A549 treated with dexamethasone at 1 μM for 4 hours (cell line): ENCODE data around the gene CENPH. TPM values are rescaled to one million over a fixed set of nuclear protein-coding genes. Genes with fewer than 3 reads are reported as not detected.

Source experiments
- total RNA-seq: library from RNA; stranded (reverse); fragments of 200-300 nt; extraction: Qiagen RNA extraction; gene quantifications from 5 replicates; pipeline ENCODE4 v1.2.3, GENCODE V29; 2022

The CENPH gene, protein sequence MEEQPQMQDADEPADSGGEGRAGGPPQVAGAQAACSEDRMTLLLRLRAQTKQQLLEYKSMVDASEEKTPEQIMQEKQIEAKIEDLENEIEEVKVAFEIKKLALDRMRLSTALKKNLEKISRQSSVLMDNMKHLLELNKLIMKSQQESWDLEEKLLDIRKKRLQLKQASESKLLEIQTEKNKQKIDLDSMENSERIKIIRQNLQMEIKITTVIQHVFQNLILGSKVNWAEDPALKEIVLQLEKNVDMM
- total RNA-seq: 24.9 to 30.2 TPM (median 27.6 TPM) in 5 replicates

DNA sequence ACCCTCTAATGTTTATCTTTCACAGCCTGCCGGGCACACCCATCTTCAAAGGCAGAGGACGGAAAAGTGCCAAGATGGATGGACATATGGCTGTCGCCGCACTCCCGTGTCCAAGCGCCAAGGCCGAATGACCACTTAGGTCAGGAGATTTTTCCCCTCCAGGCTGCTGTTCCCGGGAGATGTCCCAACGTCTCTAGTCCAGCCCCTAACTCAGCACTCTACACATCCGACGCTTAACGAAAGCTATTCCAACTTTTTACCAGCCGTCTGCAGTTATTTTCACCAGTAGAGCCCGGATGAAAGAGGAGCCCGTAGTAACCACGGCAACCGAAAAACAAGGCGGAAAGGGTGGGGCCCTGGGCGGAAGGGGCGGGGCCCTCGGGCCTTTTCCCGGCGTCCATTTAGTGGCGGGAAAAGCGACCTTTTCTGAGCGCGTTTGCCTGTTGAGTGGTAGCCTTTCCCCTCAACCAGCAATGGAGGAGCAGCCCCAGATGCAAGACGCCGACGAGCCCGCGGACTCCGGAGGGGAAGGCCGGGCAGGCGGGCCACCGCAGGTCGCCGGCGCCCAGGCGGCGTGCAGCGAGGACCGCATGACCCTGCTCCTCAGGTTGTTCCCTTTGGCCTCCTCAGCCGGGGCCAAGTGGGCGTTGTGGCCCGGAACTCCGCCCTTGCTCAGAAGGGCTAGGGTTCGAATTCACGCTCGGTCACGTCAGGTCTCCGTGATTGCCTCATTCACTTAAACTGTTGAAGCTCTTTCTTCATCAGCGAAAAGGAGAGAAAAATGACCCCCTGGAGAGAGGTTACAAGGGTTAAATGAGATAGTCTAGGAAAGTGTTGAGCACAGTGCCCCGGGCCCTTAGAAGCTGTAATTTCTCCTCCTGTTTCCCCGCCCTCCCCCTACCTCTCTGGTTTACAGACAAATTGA lies at the start of gene CENPH:
CENPH (plus strand) TSS at position 422 of the 925 bp plus-strand sequence; CDS start at position 474, 52 bp downstream.

DNA sequence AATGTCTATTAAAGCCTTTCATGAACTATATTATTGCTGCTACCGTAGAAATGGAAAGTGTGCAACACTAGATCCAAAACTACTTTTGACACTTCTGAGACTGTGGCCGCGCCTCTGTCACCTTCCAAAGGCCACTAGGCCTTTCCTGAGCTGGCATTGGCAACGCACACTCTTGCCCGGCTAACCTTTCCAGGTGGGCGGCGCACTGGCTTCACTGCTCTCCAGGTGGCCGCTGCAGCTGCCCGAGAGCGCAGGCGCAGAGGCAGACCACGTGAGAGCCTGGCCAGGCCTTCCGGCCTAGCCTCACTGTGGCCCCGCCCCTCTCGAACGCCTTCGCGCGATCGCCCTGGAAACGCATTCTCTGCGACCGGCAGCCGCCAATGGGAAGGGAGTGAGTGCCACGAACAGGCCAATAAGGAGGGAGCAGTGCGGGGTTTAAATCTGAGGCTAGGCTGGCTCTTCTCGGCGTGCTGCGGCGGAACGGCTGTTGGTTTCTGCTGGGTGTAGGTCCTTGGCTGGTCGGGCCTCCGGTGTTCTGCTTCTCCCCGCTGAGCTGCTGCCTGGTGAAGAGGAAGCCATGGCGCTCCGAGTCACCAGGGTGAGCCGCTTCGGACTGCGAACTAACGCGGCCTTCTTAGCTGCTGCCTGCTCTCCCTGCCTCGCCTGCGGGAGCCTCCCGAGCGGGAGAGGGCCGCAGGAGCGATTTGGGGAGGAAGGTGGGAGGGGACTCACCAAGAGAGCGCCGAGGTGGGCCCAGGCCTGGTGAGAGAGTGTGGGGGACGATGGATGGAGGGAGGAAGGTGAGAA lies 22.5 kb upstream of the CENPH start, which contains the start of gene CCNB1:
CCNB1 (plus strand) TSS at position 465 of the 807 bp plus-strand sequence; CDS start at position 578, 113 bp downstream.

DNA sequence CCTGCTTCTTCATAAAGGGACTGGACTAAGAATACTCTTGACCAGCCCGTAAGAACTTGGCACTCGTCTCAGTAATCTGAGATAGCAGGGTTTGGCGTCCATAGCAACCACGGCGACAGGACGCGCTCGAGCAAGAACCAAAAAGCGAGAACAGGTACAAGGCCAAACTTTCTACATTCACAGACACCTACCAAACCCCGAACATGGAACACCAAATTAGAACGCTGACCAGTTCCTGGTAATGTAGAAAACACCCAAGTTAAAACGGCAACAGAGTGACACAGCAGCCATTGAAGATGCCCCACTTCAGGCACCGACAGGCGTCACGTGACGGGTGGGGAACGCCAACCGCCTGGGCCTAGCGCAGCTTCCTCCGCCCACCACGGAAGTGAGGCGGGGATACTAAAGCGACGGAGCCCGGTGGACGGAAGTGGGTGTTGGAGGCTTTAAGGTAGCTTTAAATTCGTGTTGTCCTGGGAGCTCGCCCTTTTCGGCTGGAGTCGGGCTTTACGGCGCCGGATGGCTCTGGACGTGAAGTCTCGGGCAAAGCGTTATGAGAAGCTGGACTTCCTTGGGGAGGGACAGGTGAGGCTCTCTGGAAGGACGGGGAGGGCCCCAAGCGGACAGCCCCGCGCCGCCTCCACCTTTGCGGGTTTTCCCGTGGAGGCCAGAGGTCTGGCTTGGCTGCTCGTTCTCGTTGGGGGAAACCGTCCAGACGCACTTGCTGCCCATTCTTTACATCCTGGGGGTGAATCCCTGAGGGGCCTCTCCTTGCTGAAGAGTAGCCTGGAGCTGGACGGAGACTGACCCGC lies 45.3 kb downstream of the CENPH start, which contains the start of gene CDK7:
CDK7 (plus strand) TSS at position 430 of the 812 bp plus-strand sequence; CDS start at position 520, 90 bp downstream.

Other genes with a start within 250 kb of the CENPH start
- 35.4 to 41.1 TPM (median 36.8 TPM) in 5 replicates for gene SLC30A5, start 95.6 kb upstream of the CENPH start, total RNA-seq
- 223 to 265 TPM (median 256 TPM) in 5 replicates for gene CCNB1, start 22.4 kb upstream of the CENPH start, total RNA-seq
- 48.7 to 67.6 TPM (median 52.4 TPM) in 5 replicates for gene CDK7, start 45.3 kb downstream of the CENPH start, total RNA-seq
- gene CCDC125, start 143.2 kb downstream of the CENPH start, total RNA-seq: 3.1 to 4.2 TPM (median 3.4 TPM) in 5 replicates
- 40.6 to 58.8 TPM (median 56.7 TPM) in 5 replicates for gene AK6, start 179.9 kb downstream of the CENPH start, total RNA-seq
- 120 to 139 TPM (median 130 TPM) in 5 replicates for gene TAF9, start 179.9 kb downstream of the CENPH start, total RNA-seq
- gene RAD17, start 180.2 kb downstream of the CENPH start, total RNA-seq: 15.3 to 18.9 TPM (median 16.5 TPM) in 5 replicates
- 2.7 to 3.5 TPM (median 2.8 TPM) in 5 replicates for gene MARVELD2, start 225.5 kb downstream of the CENPH start, total RNA-seq